Psoas muscle (tissue), 8 donors: ENCODE results near the gene CDK5. TPM values are rescaled to one million over a fixed set of nuclear protein-coding genes. Genes with fewer than 3 reads are reported as not detected.

Experiments used
- ATAC-seq, 4 donors: fragments of 200-7000 bp; cut with Tn5 transposase; one replicate each; pipeline ENCODE4 v1.9.1; 2020; ENCODE audit warnings: moderate library complexity in 3 of 4, mild to moderate bottlenecking in 2 of 4
- DNase-seq, 2 donors: peaks; one replicate each; pipeline ENCODE4 v3.0.0-alpha.2; 2020
- H3K27ac ChIP-seq: fragments of 200-600 bp; one replicate; pipeline ENCODE4 v1.8.0; 2022
- H3K27me3 ChIP-seq, 3 donors: fragments of 200-600 bp in 1 of 3; one replicate each; pipeline versions ENCODE4 v1.6.1 to v1.8.0; 2013 to 2022; ENCODE audit warnings: low read length in 2 of 3, mild to moderate bottlenecking in 2 of 3, moderate library complexity in 1 of 3; ENCODE audit not compliant: insufficient read depth in 3 of 3
- H3K36me3 ChIP-seq, 2 donors: fragments of 200-600 bp in 1 of 2; one replicate each; pipeline versions ENCODE4 v1.6.1 to v1.8.0; 2013 to 2022; ENCODE audit warnings: low read depth in 1 of 2, mild to moderate bottlenecking in 1 of 2, moderate library complexity in 1 of 2; ENCODE audit not compliant: insufficient read depth in 1 of 2
- H3K4me1 ChIP-seq: fragments of 200-600 bp; one replicate; pipeline ENCODE4 v1.8.0; 2022
- H3K4me3 ChIP-seq: fragments of 200-600 bp; one replicate; pipeline ENCODE4 v1.8.0; 2022; ENCODE audit warnings: mild to moderate bottlenecking
- H3K9me3 ChIP-seq: fragments of 200-600 bp; one replicate; pipeline ENCODE4 v1.8.0; 2022
- WGBS, 3 donors: extraction: QIAGEN DNeasy Blood & Tissue Kit; methylation state at CpG; one replicate each; pipeline versions ENCODE4 v1.1.6 to v1.1.7; 2013; 5-methylcytosine and 5-hydroxymethylcytosine counted together
- intact Hi-C, 2 donors: fragments of 100-400 bp; cut with DNase I; formaldehyde crosslinking; loops; one replicate each; pipeline versions ENCODE4 v1.11.0 to v1.14.2; 2022
- polyA plus RNA-seq, 3 donors: library from polyadenylated mRNA; stranded (reverse); fragments of 200-250 nt; gene quantifications; one replicate each; pipeline ENCODE4 v1.2.3, GENCODE V29; 2013
- total RNA-seq, 4 donors: library from RNA; stranded (reverse); fragmentation: NEBNext Ultra II Directional in 2 of 4; extraction: Animal tissue kit (Norgen Biotek cat#: 25700) in 2 of 4; gene quantifications; one replicate each; pipeline versions ENCODE4 v1.2.1 to v1.2.4, GENCODE V29; 2021 to 2023
- TF ChIP-seq, protein P1 (sequence below): fragments of 200-600 bp; IDR thresholded peaks from one replicate; pipeline ENCODE4 v1.8.0; 2022; ENCODE audit warnings: antibody characterized with exemption
- donor health status: healthy with polysubstance abuse.
- donor health status: DM: no; HTN: no; CAD: no; lungs with moderate emphysema.
- donor health status: Bipolar disorder and iron deficiency.
- donor health status: healthy.
- donor health status: DM: yes; HTN: yes; CAD: no.
- donor health status: DM: no; HTN: no; CAD: no.
- donor health status: DM: no; HTN: no; CAD: no.
- donor health status: DM: yes; HTN: yes; CAD: no.

Gene CDK5
- total and polyA plus RNA-seq, 7 donors: 3.8 to 15.2 (median 5.8) TPM

- intact Hi-C loops: no loop called here
- Histone ChIP-seq H3K27ac (peak overlapping the region; percentile 89), H3K27me3 (no peaks in the 10 kb centered on the region), H3K36me3 (no peaks in the 10 kb centered on the region), H3K4me1 (peaks cover 52% of the 10 kb centered on the region), H3K4me3 (peak overlapping the region; percentile 91), H3K9me3 (no peaks in the 10 kb centered on the region)
- 27 to 30% (median 28%) methylated on average over 3 of the region's 3 CpGs for WGBS, 3 donors
- ATAC-seq: no peak
- DNase-seq: no peak
- TF ChIP-seq, protein P1, sequence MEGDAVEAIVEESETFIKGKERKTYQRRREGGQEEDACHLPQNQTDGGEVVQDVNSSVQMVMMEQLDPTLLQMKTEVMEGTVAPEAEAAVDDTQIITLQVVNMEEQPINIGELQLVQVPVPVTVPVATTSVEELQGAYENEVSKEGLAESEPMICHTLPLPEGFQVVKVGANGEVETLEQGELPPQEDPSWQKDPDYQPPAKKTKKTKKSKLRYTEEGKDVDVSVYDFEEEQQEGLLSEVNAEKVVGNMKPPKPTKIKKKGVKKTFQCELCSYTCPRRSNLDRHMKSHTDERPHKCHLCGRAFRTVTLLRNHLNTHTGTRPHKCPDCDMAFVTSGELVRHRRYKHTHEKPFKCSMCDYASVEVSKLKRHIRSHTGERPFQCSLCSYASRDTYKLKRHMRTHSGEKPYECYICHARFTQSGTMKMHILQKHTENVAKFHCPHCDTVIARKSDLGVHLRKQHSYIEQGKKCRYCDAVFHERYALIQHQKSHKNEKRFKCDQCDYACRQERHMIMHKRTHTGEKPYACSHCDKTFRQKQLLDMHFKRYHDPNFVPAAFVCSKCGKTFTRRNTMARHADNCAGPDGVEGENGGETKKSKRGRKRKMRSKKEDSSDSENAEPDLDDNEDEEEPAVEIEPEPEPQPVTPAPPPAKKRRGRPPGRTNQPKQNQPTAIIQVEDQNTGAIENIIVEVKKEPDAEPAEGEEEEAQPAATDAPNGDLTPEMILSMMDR: no peak
Measured at GRCh38 chr7:151083824-151084160, 26.1 kb upstream of the CDK5 start.

DNA sequence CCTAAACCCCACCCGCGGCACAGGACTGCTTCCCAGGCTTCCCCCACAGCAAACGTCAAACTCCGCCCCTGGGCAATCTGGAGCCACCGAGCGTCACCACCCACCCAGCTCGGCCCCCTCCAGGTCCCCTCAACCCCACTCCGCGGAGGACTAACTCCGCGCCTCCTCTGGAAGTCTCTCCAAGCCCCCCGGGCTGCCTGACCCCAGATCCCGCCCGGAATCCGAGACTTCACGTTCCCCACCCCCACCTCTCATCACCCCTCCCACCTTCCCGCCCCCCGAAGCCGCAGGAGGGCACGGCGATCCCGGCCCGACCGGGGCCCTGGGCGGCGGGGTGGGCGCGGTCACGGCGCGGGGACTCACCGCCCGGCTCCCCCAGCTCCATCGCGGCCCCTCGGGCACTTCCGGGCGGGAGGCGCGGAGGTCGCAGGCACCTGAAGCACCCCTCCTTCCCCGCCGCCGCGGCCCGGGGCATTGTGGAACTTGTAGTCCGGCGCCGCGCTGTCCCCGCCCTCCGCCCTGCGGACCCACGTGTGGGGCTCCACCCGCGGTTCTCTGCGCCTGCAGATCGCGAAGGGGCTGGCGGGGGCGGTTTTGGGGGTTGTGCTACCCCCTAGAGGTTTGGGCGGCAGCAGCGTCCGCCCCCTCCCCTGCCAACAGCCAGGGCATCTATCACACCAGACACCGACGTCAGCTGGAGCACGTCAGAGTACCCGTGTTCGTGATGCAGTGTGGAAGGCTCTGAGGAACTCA is 25.6 kb upstream of the CDK5 start, which contains the start of gene TMUB1:
Gene TMUB1 (minus strand): TSS at position 423 of the 753 bp plus-strand sequence. CDS start 930 bp downstream, outside the sequence.
- 0 to 1% (median 0%) methylated on average over 44 to 69 of the region's 69 CpGs for WGBS, 3 donors
- intact Hi-C loops: no loop called here
- Histone ChIP-seq H3K36me3 (no peaks in the 10 kb centered on the region), H3K27ac (peak within 1 kb of the TSS; percentile 89), H3K4me3 (peak within 1 kb of the TSS; percentile 91), H3K9me3 (no peaks in the 10 kb centered on the region), H3K27me3 (no peaks in the 10 kb centered on the region), H3K4me1 (peaks cover 53% of the 10 kb centered on the region)
- TF ChIP-seq, protein P1: no peak
- ATAC-seq: peak; percentile 34 to 52 (median 44)
- DNase-seq: peak; percentile 84 to 86

GRCh38 chr7:151082141-151083070 is 24.7 kb upstream of the CDK5 start:
- Histone ChIP-seq H3K4me1 (peaks cover 48% of the 10 kb centered on the region), H3K4me3 (peak overlapping the region; percentile 91), H3K36me3 (peaks cover 0 to 7% of the 10 kb centered on the region in 2 donors), H3K27me3 (no peaks in the 10 kb centered on the region), H3K27ac (peak overlapping the region; percentile 89), H3K9me3 (no peaks in the 10 kb centered on the region)
- ATAC-seq (no peak), DNase-seq (peak in 1 of 2 donors; percentile 20)
- TF ChIP-seq, protein P1: no peak
- WGBS, 3 donors: 51 to 62% (median 53%) methylated on average over 38 to 42 of the region's 42 CpGs
- intact Hi-C loops: loop anchor here in 1 of 2 donors (1.0 kb wide), 1 partner anchor 23 kb away; the partner anchor contains the start of gene SLC4A2

DNA sequence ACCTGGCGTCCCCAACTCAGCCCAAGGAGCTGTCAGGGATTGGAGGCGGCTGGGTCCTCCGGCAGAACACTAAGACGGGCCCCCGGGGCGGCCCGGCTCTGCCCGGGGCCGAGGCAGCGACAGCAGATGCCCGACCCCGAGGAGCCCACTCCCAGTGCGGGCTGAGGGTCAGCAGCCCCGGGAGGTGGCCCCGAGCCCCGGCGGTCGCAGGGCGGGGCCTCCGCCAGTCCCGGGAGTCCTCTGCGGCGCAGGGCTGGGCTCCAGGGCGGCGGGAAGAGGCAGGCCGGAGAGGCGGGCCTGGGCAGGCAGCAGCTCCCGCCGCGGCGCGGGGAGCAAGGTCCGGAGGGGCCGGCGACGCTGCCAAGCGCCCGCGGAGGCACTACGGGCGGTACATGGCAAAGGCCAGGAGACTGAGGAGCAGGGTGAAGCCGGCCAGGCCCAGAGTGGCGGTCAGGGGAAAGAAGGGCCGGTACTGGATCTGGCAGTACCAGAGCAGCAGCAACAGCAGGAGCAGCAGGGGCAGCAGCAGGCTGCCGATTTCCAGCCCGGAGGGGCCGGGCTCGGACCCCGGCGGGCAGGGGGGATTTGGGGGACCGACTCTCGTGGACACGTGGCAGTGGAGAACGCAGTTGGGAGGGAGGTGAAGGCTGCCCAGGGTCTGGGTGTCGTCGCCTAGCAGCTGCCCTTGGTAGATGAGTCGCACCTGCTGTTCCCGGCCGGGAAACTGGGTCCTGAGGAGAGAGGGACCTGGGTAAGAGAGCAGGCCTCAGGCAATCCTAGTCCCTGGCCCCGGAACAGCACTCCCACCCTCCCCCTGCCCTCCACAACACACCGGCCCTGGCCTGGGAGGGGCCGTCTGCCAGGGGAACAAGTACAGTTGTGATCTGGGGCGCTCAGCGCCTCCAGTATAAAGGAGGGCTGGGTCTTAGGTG is 23.7 kb upstream of the CDK5 start:
- Histone ChIP-seq H3K27ac (peak overlapping the region; percentile 89), H3K36me3 (peaks cover 0 to 16% of the 10 kb centered on the region in 2 donors), H3K27me3 (no peaks in the 10 kb centered on the region), H3K4me3 (peak overlapping the region; percentile 91), H3K4me1 (peaks cover 48% of the 10 kb centered on the region), H3K9me3 (no peaks in the 10 kb centered on the region)
- WGBS, 3 donors: 10 to 26% (median 15%) methylated on average over 49 to 64 of the region's 64 CpGs
- TF ChIP-seq, protein P1: no peak
- intact Hi-C loops: loop anchor here in 1 of 2 donors (1.0 kb wide), 1 partner anchor 22 kb away; the partner anchor contains the start of gene SLC4A2
- DNase-seq (peak in 1 of 2 donors; percentile 57), ATAC-seq (peak in 2 of 4 donors; percentile 2 to 10)
